IMR-90 (cell line): Measurements from ENCODE around the gene RALGPS1. TPM values are rescaled to one million over a fixed set of nuclear protein-coding genes. Genes with fewer than 3 reads are reported as not detected.

Experiments used
- ATAC-seq: fragments of 200-7000 bp; cut with Tn5 transposase; 2 replicates; pipeline ENCODE4 v1.9.1; 2020; ENCODE audit warnings: low read depth, mild to moderate bottlenecking, moderate library complexity
- BruUV-seq: library from RNA; stranded (reverse); fragments of 400-500 nt; replicated peaks from 2 replicates; lab custom pipeline; 2021; lab: Mats Ljungman, UMichigan
- CTCF ChIA-PET: fragments of 300-600 bp; formaldehyde crosslinking; extraction: SDS; loops from one replicate; lab custom pipeline; 2021; ENCODE audit warnings: antibody characterized with exemption; lab: Yijun Ruan, JAX
- POLR2A ChIA-PET: fragments of 300-600 bp; sonication (Branson Sonifier 250); formaldehyde crosslinking; loops from one replicate; lab custom pipeline; 2022; ENCODE audit warnings: antibody characterized with exemption; ENCODE audit not compliant: unreplicated experiment; lab: Charles Lee
- DNase-seq: peaks from one replicate; pipeline ENCODE4 v3.0.0; 2013
- H2AFZ ChIP-seq: replicated peaks from 2 replicates; pipeline ENCODE3; 2013; ENCODE audit warnings: low read length, mild to moderate bottlenecking; ENCODE audit not compliant: poor library complexity
- H2AK5ac ChIP-seq: 2 replicates; pipeline ENCODE4 v1.6.1; 2013; ENCODE audit warnings: low read depth, low read length, inconsistent platforms
- H2AK9ac ChIP-seq: replicated peaks from 2 replicates; pipeline ENCODE3; 2013; ENCODE audit warnings: mild to moderate bottlenecking, low read depth, low read length, moderate library complexity; ENCODE audit not compliant: poor library complexity
- H2BK120ac ChIP-seq: 2 replicates; pipeline ENCODE4 v1.6.1; 2013; ENCODE audit warnings: low read depth, low read length, inconsistent platforms
- H2BK15ac ChIP-seq: 3 replicates; pipeline ENCODE4 v1.6.1; 2013; ENCODE audit warnings: low read depth, low read length, inconsistent platforms
- H2BK20ac ChIP-seq: 2 replicates; pipeline ENCODE4 v1.6.1; 2013; ENCODE audit warnings: low read depth, mild to moderate bottlenecking, inconsistent platforms, low read length, moderate library complexity
- H2BK5ac ChIP-seq: 2 replicates; pipeline ENCODE4 v1.6.1; 2013; ENCODE audit warnings: mild to moderate bottlenecking, low read depth, low read length, inconsistent platforms; ENCODE audit not compliant: poor library complexity, severe bottlenecking
- H3K14ac ChIP-seq: replicated peaks from 2 replicates; pipeline ENCODE4 v1.6.1; 2013; ENCODE audit warnings: low read depth, low read length, inconsistent platforms
- H3K18ac ChIP-seq: 2 replicates; pipeline ENCODE4 v1.6.1; 2013; ENCODE audit warnings: low read depth, low read length, control low read depth
- H3K23ac ChIP-seq: 2 replicates; pipeline ENCODE4 v1.6.1; 2013; ENCODE audit warnings: low read depth, low read length, inconsistent platforms
- H3K27ac ChIP-seq: 2 replicates; pipeline ENCODE4 v1.5.1; 2013; ENCODE audit warnings: mild to moderate bottlenecking, control low read depth, low read length; ENCODE audit not compliant: insufficient read depth
- H3K27me3 ChIP-seq: 2 replicates; pipeline ENCODE4 v1.6.1; 2013; ENCODE audit warnings: low read length; ENCODE audit not compliant: control insufficient read depth, insufficient read depth
- H3K36me3 ChIP-seq: 2 replicates; pipeline ENCODE4 v1.6.1; 2013; ENCODE audit warnings: low read length, mixed read lengths; ENCODE audit not compliant: control insufficient read depth, insufficient read depth
- H3K4ac ChIP-seq: 2 replicates; pipeline ENCODE4 v1.6.1; 2013; ENCODE audit warnings: low read depth, low read length, inconsistent platforms
- H3K4me1 ChIP-seq: 2 replicates; pipeline ENCODE4 v1.6.1; 2013; ENCODE audit warnings: low read length, mixed read lengths; ENCODE audit not compliant: control insufficient read depth, insufficient read depth
- H3K4me2 ChIP-seq: 2 replicates; pipeline ENCODE4 v1.6.1; 2013; ENCODE audit warnings: low read depth, mild to moderate bottlenecking, control low read depth, low read length, moderate library complexity
- H3K4me3 ChIP-seq: 2 replicates; pipeline ENCODE4 v1.5.1; 2013; ENCODE audit warnings: low read depth, mild to moderate bottlenecking, control low read depth, low read length, moderate library complexity; ENCODE audit not compliant: insufficient read depth
- H3K56ac ChIP-seq: 2 replicates; pipeline ENCODE4 v1.6.1; 2013; ENCODE audit warnings: low read length, inconsistent platforms; ENCODE audit not compliant: insufficient read depth; ENCODE audit errors: extremely low read depth
- H3K79me1 ChIP-seq, 2 experiments: 2 replicates each; pipeline ENCODE4 v1.6.1; 2013; ENCODE audit warnings: low read length in 2 of 2, inconsistent platforms in 1 of 2, low read depth in 1 of 2
- H3K9ac ChIP-seq: 2 replicates; pipeline ENCODE4 v1.6.1; 2013; ENCODE audit warnings: low read depth, low read length, control low read depth
- H3K9me1 ChIP-seq: 2 replicates; pipeline ENCODE4 v1.6.1; 2013; ENCODE audit warnings: low read length, inconsistent platforms; ENCODE audit not compliant: insufficient read depth
- H3K9me3 ChIP-seq: 2 replicates; pipeline ENCODE4 v1.6.1; 2013; ENCODE audit warnings: low read length; ENCODE audit not compliant: control insufficient read depth, insufficient read depth
- H4K20me1 ChIP-seq: 2 replicates; pipeline ENCODE4 v1.6.1; 2013; ENCODE audit warnings: low read length, inconsistent platforms; ENCODE audit not compliant: insufficient read depth
- H4K5ac ChIP-seq: 2 replicates; pipeline ENCODE4 v1.6.1; 2013; ENCODE audit warnings: mild to moderate bottlenecking, low read depth, low read length, control low read depth
- H4K8ac ChIP-seq, 2 experiments: 2 replicates each; pipeline ENCODE4 v1.6.1; 2013; ENCODE audit warnings: low read depth in 2 of 2, low read length in 2 of 2, control low read depth in 1 of 2, inconsistent platforms in 1 of 2
- H4K91ac ChIP-seq: 2 replicates; pipeline ENCODE4 v1.6.1; 2013; ENCODE audit warnings: low read depth, low read length, inconsistent platforms; ENCODE audit not compliant: insufficient read depth
- BHLHE40 ChIP-seq: fragments of 150-350 bp; IDR thresholded peaks from 2 replicates; pipeline ENCODE4 v1.6.1; 2016; ENCODE audit warnings: mild to moderate bottlenecking, low read depth, low read length
- CEBPB ChIP-seq: IDR thresholded peaks from 2 replicates; pipeline ENCODE4 v1.6.1; 2012; ENCODE audit warnings: low read depth, low read length, improper control_type of control experiment
- CHD1 ChIP-seq: IDR thresholded peaks from 2 replicates; pipeline ENCODE4 v1.6.1; 2012; ENCODE audit warnings: low read depth, low read length, improper control_type of control experiment
- CTCF ChIP-seq: conservative IDR thresholded peaks from 2 replicates; pipeline ENCODE4 v1.5.1; 2012; ENCODE audit warnings: mild to moderate bottlenecking, low read depth, low read length, improper control_type of control experiment
- ELK1 ChIP-seq: fragments of 150-350 bp; IDR thresholded peaks from 2 replicates; pipeline ENCODE4 v1.6.1; 2016; ENCODE audit warnings: low read depth, mild to moderate bottlenecking, low read length, moderate library complexity, borderline replicate concordance
- FOS ChIP-seq: fragments of 150-350 bp; IDR thresholded peaks from 2 replicates; pipeline ENCODE4 v1.6.1; 2016; ENCODE audit warnings: low read depth, low read length
- MAFK ChIP-seq: IDR thresholded peaks from 2 replicates; pipeline ENCODE4 v1.6.1; 2012; ENCODE audit warnings: low read depth, low read length, improper control_type of control experiment
- MAZ ChIP-seq: IDR thresholded peaks from 2 replicates; pipeline ENCODE4 v1.6.1; 2012; ENCODE audit warnings: low read depth, mild to moderate bottlenecking, low read length, improper control_type of control experiment, moderate library complexity, borderline replicate concordance
- MXI1 ChIP-seq: IDR thresholded peaks from 2 replicates; pipeline ENCODE4 v1.6.1; 2012; ENCODE audit warnings: low read depth, mild to moderate bottlenecking, low read length, moderate library complexity, borderline replicate concordance
- NFE2L2 ChIP-seq: fragments of 150-350 bp; IDR thresholded peaks from 2 replicates; pipeline ENCODE4 v1.6.1; 2016; ENCODE audit warnings: low read depth, mild to moderate bottlenecking, low read length
- RAD21 ChIP-seq: IDR thresholded peaks from 2 replicates; pipeline ENCODE4 v1.6.1; 2012; ENCODE audit warnings: low read length, improper control_type of control experiment
- RCOR1 ChIP-seq: IDR thresholded peaks from 2 replicates; pipeline ENCODE4 v1.6.1; 2012; ENCODE audit warnings: mild to moderate bottlenecking, low read length, improper control_type of control experiment; ENCODE audit not compliant: insufficient replicate concordance
- RFX5 ChIP-seq: IDR thresholded peaks from 2 replicates; pipeline ENCODE4 v1.8.0; 2012; ENCODE audit warnings: low read depth, mild to moderate bottlenecking, low read length, moderate library complexity
- SMC3 ChIP-seq: fragments of 150-350 bp; IDR thresholded peaks from 2 replicates; pipeline ENCODE4 v1.6.1; 2016; ENCODE audit warnings: low read depth, mild to moderate bottlenecking, antibody characterized with exemption, low read length, moderate library complexity
- USF2 ChIP-seq: fragments of 150-350 bp; IDR thresholded peaks from 2 replicates; pipeline ENCODE4 v1.6.1; 2017; ENCODE audit warnings: mild to moderate bottlenecking, antibody characterized with exemption, low read length, low read depth
- WGBS, 2 experiments: methylation state at CpG; one replicate each; pipeline versions ENCODE4 v1.1.5 to v1.1.7; 2013; ENCODE audit warnings: missing lambda C conversion rate in 2 of 2; ENCODE audit not compliant: insufficient read length in 1 of 2; ENCODE audit errors: extremely low coverage in 2 of 2; 5-methylcytosine and 5-hydroxymethylcytosine counted together
- dilution Hi-C: fragments of 300-500 bp; cut with HindIII; formaldehyde crosslinking; loops from one replicate; pipeline ENCODE4 v1.14.3; 2018; ENCODE audit warnings: low sequenced_read_pairs; ENCODE audit not compliant: unreplicated experiment
- in situ Hi-C: fragments of 300-500 bp; cut with MboI; formaldehyde crosslinking; loops from 3 replicates; pipeline ENCODE4 v1.14.3; 2019; ENCODE audit warnings: low sequenced_read_pairs, inconsistent platforms, mixed read lengths
- intact Hi-C: fragments of 100-400 bp; cut with micrococcal nuclease; formaldehyde crosslinking; loops from 2 replicates; pipeline ENCODE4 v1.10.0; 2022
- polyA plus RNA-seq, 3 experiments: library from polyadenylated mRNA; depleted of rRNA; stranded (reverse); fragments of >200 nt; gene quantifications; 2 replicates each; pipeline ENCODE4 v1.2.3, GENCODE V29; 2012; ENCODE audit warnings: low replicate concordance in 1 of 3
- total RNA-seq: library from RNA; depleted of rRNA; stranded (reverse); fragments of >200 nt; gene quantifications from 2 replicates; pipeline ENCODE4 v1.2.3, GENCODE V29; 2012

The RALGPS1 gene
- total and polyA plus RNA-seq, 2 of the 4 experiments (the other 2 are of a cell fraction): 0.90 to 2.8 TPM

GRCh38 chr9:127089631-127090081, 175.1 kb downstream of the RALGPS1 start:
- Histone ChIP-seq H3K4me1 (no peaks in the 10 kb centered on the region), H2BK120ac (no peak overlapping the region), H2BK5ac (no peak overlapping the region), H3K18ac (no peak overlapping the region), H3K4me2 (no peak overlapping the region), H3K4me3 (no peak overlapping the region), H2AFZ (no peak overlapping the region), H3K23ac (no peak overlapping the region), H3K27me3 (no peaks in the 10 kb centered on the region), H3K14ac (no peak overlapping the region), H3K4ac (no peak overlapping the region), H3K27ac (no peak overlapping the region), H4K20me1 (no peaks in the 10 kb centered on the region), H2BK15ac (no peak overlapping the region), H2AK9ac (no peak overlapping the region), H3K79me1 (no peaks in the 10 kb centered on the region), H3K9me3 (no peaks in the 10 kb centered on the region), H4K5ac (no peak overlapping the region), H4K8ac (no peak overlapping the region), H3K56ac (no peak overlapping the region), H3K9ac (no peak overlapping the region), H4K91ac (no peak overlapping the region), H3K36me3 (peaks cover 62% of the 10 kb centered on the region), H2AK5ac (no peak overlapping the region), H3K9me1 (no peaks in the 10 kb centered on the region), H2BK20ac (no peak overlapping the region)
- no peak for TF ChIP-seq MAZ
- no peak for TF ChIP-seq RFX5
- no peak for TF ChIP-seq CTCF
- no peak for TF ChIP-seq MAFK
- no peak for TF ChIP-seq ELK1
- no peak for TF ChIP-seq RAD21
- TF ChIP-seq RCOR1: no peak
- no peak for TF ChIP-seq BHLHE40
- no peak for TF ChIP-seq FOS
- TF ChIP-seq MXI1: no peak
- no peak for TF ChIP-seq CHD1
- no peak for TF ChIP-seq NFE2L2
- no peak for TF ChIP-seq CEBPB
- TF ChIP-seq USF2: no peak
- no peak for TF ChIP-seq SMC3
- in situ Hi-C loops: no loop called here
- dilution Hi-C loops: no loop called here
- intact Hi-C loops: no loop called here
- BruUV-seq: no TSS peak
- no CpG with 5 or more reads among the region's 6 CpGs for WGBS, 2 experiments
- ChIA-PET CTCF (no interaction called here), POLR2A (interaction anchor here (0.5 kb wide), 1 partner anchor 111 kb away, joined by 3 read pairs; no protein-coding TSS in a partner anchor)
- ATAC-seq: no peak
- DNase-seq: no peak
